Neutrophil (primary cell): ENCODE measurements around the gene CYTH4.

Experiments
- H3K27ac ChIP-seq: fragments of 200-600 bp; sonication (generic); 2 replicates; pipeline ENCODE4 v1.5.1; 2016; ENCODE audit warnings: mild to moderate bottlenecking, moderate library complexity
- H3K27me3 ChIP-seq: fragments of 200-600 bp; sonication (generic); 2 replicates; pipeline ENCODE4 v1.6.0; 2016; ENCODE audit warnings: mild to moderate bottlenecking
- H3K36me3 ChIP-seq: fragments of 200-600 bp; sonication (generic); 2 replicates; pipeline ENCODE4 v1.5.1; 2017
- H3K4me1 ChIP-seq, 2 experiments: fragments of 200-600 bp in 1 of 2; sonication (generic) in 1 of 2; 1 replicate in 1 of 2; 2 replicates in 1 of 2; pipeline versions ENCODE4 v1.5.1 to v1.6.1; 2013 to 2016; ENCODE audit warnings: low read depth in 1 of 2, low read length in 1 of 2, mild to moderate bottlenecking in 1 of 2, moderate library complexity in 1 of 2; ENCODE audit not compliant: control insufficient read depth in 1 of 2, insufficient read depth in 1 of 2
- H3K4me3 ChIP-seq, 2 experiments: fragments of 200-600 bp in 1 of 2; sonication (generic) in 1 of 2; 1 replicate in 1 of 2; 2 replicates in 1 of 2; pipeline ENCODE4 v1.5.1; 2013 to 2016; ENCODE audit warnings: low read depth in 1 of 2, low read length in 1 of 2, mild to moderate bottlenecking in 1 of 2, moderate library complexity in 1 of 2
- H3K9me3 ChIP-seq: fragments of 200-600 bp; sonication (generic); 2 replicates; pipeline ENCODE4 v1.5.1; 2016
- CTCF ChIP-seq: fragments of 200-600 bp; sonication (generic); IDR thresholded peaks from 2 replicates; pipeline ENCODE4 v1.5.1; 2016; ENCODE audit warnings: antibody characterized with exemption

Gene CYTH4

GRCh38 chr22:37306494-37306829 is 24.2 kb downstream of the CYTH4 start:
- TF ChIP-seq CTCF = no peak
- Histone ChIP-seq H3K9me3 (peaks cover 6% of the 10 kb centered on the region), H3K36me3 (peaks cover 100% of the 10 kb centered on the region), H3K4me1 (peaks cover 92 to 100% of the 10 kb centered on the region in 2 experiments), H3K27ac (peak overlapping the region; percentile 94), H3K4me3 (peak overlapping the region; percentile 48 to 49), H3K27me3 (no peaks in the 10 kb centered on the region)

- Histone ChIP-seq H3K27ac (peak overlapping the region; percentile 94), H3K4me3 (peak overlapping the region; percentile 48 to 60), H3K9me3 (peaks cover 6% of the 10 kb centered on the region), H3K36me3 (peaks cover 100% of the 10 kb centered on the region), H3K27me3 (no peaks in the 10 kb centered on the region), H3K4me1 (peaks cover 100% of the 10 kb centered on the region in 2 experiments)
- TF ChIP-seq CTCF = no peak
These were observed 26.3 kb downstream of the CYTH4 start for GRCh38 chr22:37308385-37309200.

GRCh38 chr22:37309211-37310074 is 27.1 kb downstream of the CYTH4 start:
- Histone ChIP-seq H3K27ac (peak overlapping the region; percentile 94), H3K36me3 (peaks cover 100% of the 10 kb centered on the region), H3K27me3 (no peaks in the 10 kb centered on the region), H3K4me3 (peak overlapping the region; percentile 46 to 60), H3K9me3 (peaks cover 6% of the 10 kb centered on the region), H3K4me1 (peaks cover 100% of the 10 kb centered on the region in 2 experiments)
- TF ChIP-seq CTCF = no peak

GRCh38 chr22:37310075-37310606 is 27.8 kb downstream of the CYTH4 start:
- Histone ChIP-seq H3K27me3 (no peaks in the 10 kb centered on the region), H3K4me1 (peaks cover 97 to 100% of the 10 kb centered on the region in 2 experiments)

More at GRCh38 chr22:37310075-37310606, 27.8 kb downstream of the CYTH4 start:
- peaks cover 6% of the 10 kb centered on the region for H3K9me3 ChIP-seq
- H3K27ac ChIP-seq = peak overlapping the region; percentile 94
- TF ChIP-seq CTCF = no peak
- peaks cover 100% of the 10 kb centered on the region for H3K36me3 ChIP-seq
- peak overlapping the region; percentile 46 to 60 for H3K4me3 ChIP-seq
